ENCODE measurements around the gene CREBL2. TPM values are rescaled to one million over a fixed set of nuclear protein-coding genes. Genes with fewer than 3 reads are reported as not detected.

CREBL2 gene
- total and polyA plus RNA-seq, 10 of the 15 experiments (the other 5 are each of a cell fraction or from before 2014, with no cell fraction given): 4.6 to 19.1 (median 13.5) TPM

GRCh38 chr12:12582193-12582881 lies 29.3 kb upstream of the CREBL2 start (continued):
- TF ChIP-seq ZNF592 (IDR thresholded peaks at IDR 0.05) (peak; percentile 79; the same call in 1 of the 2 replicates), SIX5 (IDR thresholded peaks at IDR 0.05; ENCODE audit: low read depth, low read length, severe bottlenecking) (no peak), SUZ12 (IDR thresholded peaks at IDR 0.05; ENCODE audit: unreplicated experiment) (no peak), TBL1XR1 (IDR thresholded peaks at IDR 0.05; ENCODE audit: low read depth, low read length) (no peak), ZBED1 (IDR thresholded peaks at IDR 0.05; ENCODE audit: borderline replicate concordance) (no peak), ZBTB33 (IDR thresholded peaks at IDR 0.05) (no peak), POLR2AphosphoS5 (IDR thresholded peaks at IDR 0.05; ENCODE audit: low read length) (peak; percentile 84), KLF5 (IDR thresholded peaks at IDR 0.05; ENCODE audit: partially characterized antibody) (no peak), ZZZ3 (IDR thresholded peaks at IDR 0.05; ENCODE audit: control insufficient read depth, insufficient read length, low read depth) (no peak), ASH2L (IDR thresholded peaks at IDR 0.05; ENCODE audit: borderline replicate concordance, low read depth) (no peak), RBBP5 (conservative IDR thresholded peaks at IDR 0.05) (no peak), KDM1A (IDR thresholded peaks at IDR 0.05; ENCODE audit: borderline replicate concordance) (no peak), BMI1 (IDR thresholded peaks at IDR 0.05; ENCODE audit: borderline replicate concordance) (no peak), TAF1 (IDR thresholded peaks at IDR 0.05; ENCODE audit: borderline replicate concordance, low read depth, low read length) (no peak), MYB (IDR thresholded peaks at IDR 0.05; ENCODE audit: borderline replicate concordance, low read depth, low read length) (no peak), NFYB (IDR thresholded peaks at IDR 0.05; ENCODE audit: insufficient read depth, low read depth, low read length) (no peak), HSF1 (IDR thresholded peaks at IDR 0.05; ENCODE audit: low read depth, low read length) (no peak), SRF (IDR thresholded peaks at IDR 0.05; ENCODE audit: low read depth in 2 of 2, low read length in 2 of 2) (no peak), CBX3 (IDR thresholded peaks at IDR 0.05; ENCODE audit: borderline replicate concordance, low read depth) (no peak), RB1 (IDR thresholded peaks at IDR 0.05; ENCODE audit: borderline replicate concordance) (no peak), HDAC6 (IDR thresholded peaks at IDR 0.05; ENCODE audit: unreplicated experiment) (no peak), TCF3 (IDR thresholded peaks at IDR 0.05; ENCODE audit: borderline replicate concordance, insufficient read depth, low read depth, low read length) (no peak), CEBPB (IDR thresholded peaks at IDR 0.05; ENCODE audit: borderline replicate concordance in 1 of 2, low read depth in 2 of 2, low read length in 2 of 2) (no peak), RAD51 (IDR thresholded peaks at IDR 0.05) (peak; percentile 78), SMARCA5 (IDR thresholded peaks at IDR 0.05) (peak; percentile 67)

Measured in GM12878 (cell line).